KMS-11 (cell line): ENCODE measurements around the gene STK33.

Source experiments
- H2AFZ ChIP-seq: fragments of 200-600 bp; sonication (generic); 2 replicates; pipeline ENCODE4 v1.6.1; 2016; ENCODE audit warnings: antibody characterized with exemption, mixed run types, low read depth
- H3K27ac ChIP-seq: fragments of 200-600 bp; sonication (generic); 2 replicates; pipeline ENCODE4 v1.6.1; 2016; ENCODE audit warnings: mild to moderate bottlenecking, mixed run types
- H3K27me3 ChIP-seq: fragments of 200-600 bp; sonication (generic); 2 replicates; pipeline ENCODE4 v1.6.1; 2017; ENCODE audit warnings: mild to moderate bottlenecking, low read depth, mixed run types, moderate library complexity; ENCODE audit not compliant: insufficient read depth
- H3K36me3 ChIP-seq: fragments of 200-600 bp; sonication (generic); 2 replicates; pipeline ENCODE4 v1.6.1; 2017; ENCODE audit warnings: mild to moderate bottlenecking, mixed run types; ENCODE audit not compliant: insufficient read depth
- H3K4me1 ChIP-seq: fragments of 200-600 bp; sonication (generic); 2 replicates; pipeline ENCODE4 v1.6.1; 2016; ENCODE audit warnings: mild to moderate bottlenecking, low read depth, mixed run types; ENCODE audit not compliant: poor library complexity, severe bottlenecking
- H3K4me2 ChIP-seq: fragments of 200-600 bp; sonication (generic); 2 replicates; pipeline ENCODE4 v1.7.0; 2016; ENCODE audit warnings: mild to moderate bottlenecking, mixed run types
- H3K4me3 ChIP-seq: fragments of 200-600 bp; sonication (generic); IDR thresholded peaks from 2 replicates; pipeline ENCODE4 v1.6.1; 2017; ENCODE audit warnings: low read depth, low read length, mixed read lengths; ENCODE audit not compliant: insufficient read depth
- H3K79me2 ChIP-seq: fragments of 200-600 bp; sonication (generic); 2 replicates; pipeline ENCODE4 v1.6.1; 2016; ENCODE audit warnings: low read depth, mixed run types; ENCODE audit not compliant: insufficient read depth
- H3K9ac ChIP-seq: fragments of 200-600 bp; sonication (generic); 2 replicates; pipeline ENCODE4 v1.6.1; 2016; ENCODE audit warnings: mild to moderate bottlenecking, mixed run types
- H4K20me1 ChIP-seq: fragments of 200-600 bp; sonication (generic); 2 replicates; pipeline ENCODE4 v1.6.1; 2016; ENCODE audit warnings: mild to moderate bottlenecking, mixed run types; ENCODE audit not compliant: insufficient read depth
- CTCF ChIP-seq: fragments of 200-600 bp; sonication (generic); conservative IDR thresholded peaks from 2 replicates; pipeline ENCODE4 v1.6.1; 2017; ENCODE audit warnings: low read depth, mild to moderate bottlenecking, antibody characterized with exemption, low read length, moderate library complexity, mixed read lengths

The STK33 gene

DNA sequence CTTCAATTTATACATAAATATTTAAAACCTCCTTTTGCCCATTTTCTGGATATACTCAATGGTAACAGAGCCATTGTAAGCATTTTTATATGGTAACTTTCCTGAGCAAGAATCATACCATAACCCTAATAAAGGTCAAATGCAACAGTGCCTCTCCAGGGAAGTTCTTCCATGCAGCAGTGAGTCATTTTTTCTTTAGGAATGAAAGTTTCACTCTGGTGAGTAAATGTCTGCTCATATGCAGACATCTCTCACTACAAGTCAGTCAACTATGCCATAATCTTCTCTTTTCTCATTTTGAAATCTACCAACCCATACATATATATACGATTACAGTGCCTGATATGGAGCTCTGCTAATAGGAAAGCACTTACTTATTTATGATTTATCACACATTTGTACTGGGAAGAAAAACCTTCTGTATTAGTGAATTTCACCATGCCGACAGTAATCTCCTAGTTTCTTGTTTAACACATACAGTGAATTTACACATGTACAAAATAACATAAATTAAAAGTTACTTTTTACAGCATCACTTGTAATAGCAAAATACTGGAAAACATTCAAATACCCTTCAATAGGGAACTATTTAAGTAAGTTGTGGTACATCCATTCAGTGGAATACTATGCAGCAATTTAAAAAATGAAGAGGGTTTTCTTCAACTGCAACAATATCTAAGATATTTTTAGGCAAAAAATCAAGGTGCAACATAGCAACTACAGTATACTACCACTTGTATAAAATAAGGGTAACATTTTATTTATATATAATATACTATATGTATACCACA, 16.0 kb downstream of the STK33 start:
- Histone ChIP-seq H2AFZ (no peak overlapping the region), H3K4me2 (no peak overlapping the region), H3K27me3 (no peaks in the 10 kb centered on the region), H4K20me1 (no peaks in the 10 kb centered on the region), H3K4me3 (no peak overlapping the region), H3K79me2 (peaks cover 5% of the 10 kb centered on the region; the same call in 1 of the 2 replicates), H3K9ac (no peak overlapping the region), H3K27ac (no peak overlapping the region), H3K36me3 (no peaks in the 10 kb centered on the region), H3K4me1 (no peaks in the 10 kb centered on the region)
- TF ChIP-seq CTCF, result no peak

GRCh38 chr11:8574798-8575197, 19.2 kb downstream of the STK33 start:
- no peak overlapping the region for H3K9ac ChIP-seq
- no peaks in the 10 kb centered on the region for H3K27me3 ChIP-seq
- no peak overlapping the region for H3K4me2 ChIP-seq
- no peaks in the 10 kb centered on the region for H3K79me2 ChIP-seq
- H3K4me3 ChIP-seq, result no peak overlapping the region
- no peak overlapping the region for H2AFZ ChIP-seq
- no peak for TF ChIP-seq CTCF
- no peaks in the 10 kb centered on the region for H3K36me3 ChIP-seq
- no peaks in the 10 kb centered on the region for H3K4me1 ChIP-seq
- H4K20me1 ChIP-seq, result no peaks in the 10 kb centered on the region
- no peak overlapping the region for H3K27ac ChIP-seq

GRCh38 chr11:8573777-8574176, 20.3 kb downstream of the STK33 start:
- Histone ChIP-seq H3K4me3 (no peak overlapping the region), H3K79me2 (no peaks in the 10 kb centered on the region; the same call in 1 of the 2 replicates), H4K20me1 (no peaks in the 10 kb centered on the region), H3K27ac (no peak overlapping the region), H3K27me3 (no peaks in the 10 kb centered on the region), H2AFZ (no peak overlapping the region), H3K9ac (no peak overlapping the region), H3K4me1 (no peaks in the 10 kb centered on the region), H3K36me3 (no peaks in the 10 kb centered on the region), H3K4me2 (no peak overlapping the region)
- no peak for TF ChIP-seq CTCF

GRCh38 chr11:8567602-8568198, 26.3 kb downstream of the STK33 start:
- peaks cover 12% of the 10 kb centered on the region for H3K4me1 ChIP-seq
- no peak overlapping the region for H3K4me2 ChIP-seq
- H2AFZ ChIP-seq, result no peak overlapping the region
- no peak for TF ChIP-seq CTCF
- H3K27me3 ChIP-seq, result no peaks in the 10 kb centered on the region
- no peak overlapping the region for H3K9ac ChIP-seq
- H3K36me3 ChIP-seq, result no peaks in the 10 kb centered on the region
- H3K79me2 ChIP-seq, result no peaks in the 10 kb centered on the region; the same call in 1 of the 2 replicates
- H3K27ac ChIP-seq, result no peak overlapping the region
- no peaks in the 10 kb centered on the region for H4K20me1 ChIP-seq
- H3K4me3 ChIP-seq, result no peak overlapping the region
